PC-9 (cell line): ENCODE results near the gene CLASP1.

Experiments
- CTCF ChIP-seq: fragments of 200-600 bp; sonication (generic); conservative IDR thresholded peaks from 2 replicates; pipeline ENCODE4 v1.6.1; 2017; ENCODE audit warnings: mixed run types, antibody characterized with exemption, mild to moderate bottlenecking, moderate library complexity
- EZH2 ChIP-seq: fragments of 200-600 bp; sonication (generic); IDR thresholded peaks from 2 replicates; pipeline ENCODE4 v1.8.0; 2017; ENCODE audit warnings: antibody characterized with exemption, low read depth

GRCh38 chr2:121582272-121582671, 67.0 kb downstream of the CLASP1 start:
- TF ChIP-seq EZH2 (no peak), CTCF (no peak)
